ENCODE results near the gene PRKCE.

Gene PRKCE

DNA sequence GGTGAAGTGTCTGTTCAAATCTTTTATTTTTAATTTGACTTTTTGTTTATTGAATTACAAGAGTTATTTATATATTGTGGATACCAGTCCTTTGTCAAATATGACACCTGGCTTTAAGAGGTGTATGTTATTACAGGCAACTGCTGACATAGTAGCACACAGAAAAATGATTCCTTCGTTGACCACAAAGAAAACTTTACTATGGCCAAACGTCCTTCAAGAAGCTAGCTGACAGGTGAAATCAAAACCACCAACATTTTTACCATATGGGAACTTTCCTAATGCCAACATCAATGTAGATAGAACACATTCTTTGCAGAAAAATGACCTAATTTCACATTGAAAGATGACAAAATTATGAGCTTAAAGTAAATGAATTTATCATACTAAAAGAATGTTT is 34.0 kb upstream of the PRKCE start:
- no peak overlapping the region for H3K4me3 ChIP-seq (replicated peaks in 1 of 2; ENCODE audit: low read depth in 2 of 2, low read length in 2 of 2)
- TF ChIP-seq, protein P1, sequence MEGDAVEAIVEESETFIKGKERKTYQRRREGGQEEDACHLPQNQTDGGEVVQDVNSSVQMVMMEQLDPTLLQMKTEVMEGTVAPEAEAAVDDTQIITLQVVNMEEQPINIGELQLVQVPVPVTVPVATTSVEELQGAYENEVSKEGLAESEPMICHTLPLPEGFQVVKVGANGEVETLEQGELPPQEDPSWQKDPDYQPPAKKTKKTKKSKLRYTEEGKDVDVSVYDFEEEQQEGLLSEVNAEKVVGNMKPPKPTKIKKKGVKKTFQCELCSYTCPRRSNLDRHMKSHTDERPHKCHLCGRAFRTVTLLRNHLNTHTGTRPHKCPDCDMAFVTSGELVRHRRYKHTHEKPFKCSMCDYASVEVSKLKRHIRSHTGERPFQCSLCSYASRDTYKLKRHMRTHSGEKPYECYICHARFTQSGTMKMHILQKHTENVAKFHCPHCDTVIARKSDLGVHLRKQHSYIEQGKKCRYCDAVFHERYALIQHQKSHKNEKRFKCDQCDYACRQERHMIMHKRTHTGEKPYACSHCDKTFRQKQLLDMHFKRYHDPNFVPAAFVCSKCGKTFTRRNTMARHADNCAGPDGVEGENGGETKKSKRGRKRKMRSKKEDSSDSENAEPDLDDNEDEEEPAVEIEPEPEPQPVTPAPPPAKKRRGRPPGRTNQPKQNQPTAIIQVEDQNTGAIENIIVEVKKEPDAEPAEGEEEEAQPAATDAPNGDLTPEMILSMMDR (IDR thresholded peaks at IDR 0.05; ENCODE audit: low read depth, low read length): no peak

DNA sequence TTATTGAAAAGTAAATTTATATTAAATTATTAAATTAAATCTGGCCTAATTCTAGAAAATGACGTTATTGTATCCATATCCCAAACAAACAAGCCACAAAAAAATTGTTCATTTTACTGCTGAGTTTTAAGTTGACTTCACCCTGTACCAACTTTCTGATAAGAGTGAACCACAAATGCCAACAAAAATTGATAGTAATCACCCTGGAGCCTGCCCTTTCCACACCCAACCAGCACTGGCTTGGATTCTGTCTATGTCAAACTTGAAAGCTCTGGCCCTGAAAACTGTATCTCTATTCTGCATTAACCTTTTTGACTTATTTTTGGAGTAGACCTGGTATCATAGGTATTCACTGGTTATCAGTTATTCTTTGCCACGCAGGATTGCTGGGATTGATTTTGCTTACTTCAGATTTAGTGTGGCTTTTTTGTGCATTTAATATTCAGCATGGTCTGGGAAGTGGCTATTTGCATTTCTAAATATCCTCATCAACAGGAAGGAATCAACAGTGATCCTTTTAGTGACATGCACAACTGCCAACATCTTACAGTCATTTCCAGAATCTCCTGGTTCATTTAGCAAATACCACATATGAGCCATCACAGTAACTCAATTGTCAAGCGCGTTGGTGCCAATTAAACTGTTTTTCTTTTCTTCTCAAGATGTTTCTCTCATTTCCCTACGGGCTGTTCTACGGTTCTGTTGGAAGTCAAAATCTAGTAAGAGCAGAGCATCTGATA is 29.0 kb upstream of the PRKCE start:
- TF ChIP-seq, protein P1 (IDR thresholded peaks at IDR 0.05; ENCODE audit: low read depth, low read length): no peak
- DNase-seq (ENCODE audit: low read depth in 2 of 2): no peak
- H3K4me3 ChIP-seq (replicated peaks in 1 of 2; ENCODE audit: low read depth in 2 of 2, low read length in 2 of 2): no peak overlapping the region

More for the DNA sequence above, 34.0 kb upstream of the PRKCE start:
- DNase-seq (ENCODE audit: low read depth in 2 of 2): no peak

DNA sequence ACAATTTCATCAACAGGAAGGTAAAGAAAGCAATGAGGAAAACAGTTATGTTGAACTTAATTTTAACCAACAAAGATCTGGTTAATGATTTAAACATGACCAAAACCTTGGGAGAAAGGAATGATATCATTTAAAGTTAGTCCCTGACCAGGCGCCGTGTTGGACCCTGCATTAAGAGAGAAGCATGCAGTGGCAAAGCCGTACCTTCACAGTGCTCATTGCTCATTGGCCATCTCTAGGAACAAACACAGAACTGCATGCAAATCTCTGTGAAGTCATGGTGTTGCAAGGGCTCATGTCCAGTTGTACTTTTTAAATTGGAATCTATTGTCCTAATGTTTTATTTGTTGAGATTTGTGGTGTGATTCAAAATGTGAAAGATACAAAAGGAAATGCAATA is 28.4 kb upstream of the PRKCE start:
- no peak for DNase-seq (ENCODE audit: low read depth in 2 of 2)
- H3K4me3 ChIP-seq (replicated peaks in 1 of 2; ENCODE audit: low read depth in 2 of 2, low read length in 2 of 2): no peak overlapping the region
- TF ChIP-seq, protein P1 (IDR thresholded peaks at IDR 0.05; ENCODE audit: low read depth, low read length): no peak

DNA sequence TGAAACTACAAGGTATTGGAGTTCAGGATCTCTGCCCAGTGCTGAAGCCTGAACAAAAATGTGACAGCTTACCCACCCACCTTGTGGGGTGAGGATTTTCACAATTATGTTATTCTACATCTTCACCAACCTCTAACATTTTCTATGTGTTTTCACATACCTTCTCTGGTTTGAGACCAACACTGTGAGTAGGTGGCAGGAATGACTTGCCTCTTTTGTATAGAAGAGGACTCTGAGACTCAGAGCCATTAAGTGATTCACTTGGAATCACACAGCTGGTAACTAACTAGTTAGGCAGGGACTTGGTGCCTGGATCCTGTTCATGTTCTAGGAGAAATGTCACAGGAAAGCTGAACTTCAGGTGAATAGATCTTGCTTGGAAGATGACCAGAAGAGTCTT is 25.7 kb upstream of the PRKCE start:
- DNase-seq (ENCODE audit: low read depth in 2 of 2): no peak
- TF ChIP-seq, protein P1 (IDR thresholded peaks at IDR 0.05; ENCODE audit: low read depth, low read length): no peak
- no peak overlapping the region for H3K4me3 ChIP-seq (replicated peaks in 1 of 2; ENCODE audit: low read depth in 2 of 2, low read length in 2 of 2)

DNA sequence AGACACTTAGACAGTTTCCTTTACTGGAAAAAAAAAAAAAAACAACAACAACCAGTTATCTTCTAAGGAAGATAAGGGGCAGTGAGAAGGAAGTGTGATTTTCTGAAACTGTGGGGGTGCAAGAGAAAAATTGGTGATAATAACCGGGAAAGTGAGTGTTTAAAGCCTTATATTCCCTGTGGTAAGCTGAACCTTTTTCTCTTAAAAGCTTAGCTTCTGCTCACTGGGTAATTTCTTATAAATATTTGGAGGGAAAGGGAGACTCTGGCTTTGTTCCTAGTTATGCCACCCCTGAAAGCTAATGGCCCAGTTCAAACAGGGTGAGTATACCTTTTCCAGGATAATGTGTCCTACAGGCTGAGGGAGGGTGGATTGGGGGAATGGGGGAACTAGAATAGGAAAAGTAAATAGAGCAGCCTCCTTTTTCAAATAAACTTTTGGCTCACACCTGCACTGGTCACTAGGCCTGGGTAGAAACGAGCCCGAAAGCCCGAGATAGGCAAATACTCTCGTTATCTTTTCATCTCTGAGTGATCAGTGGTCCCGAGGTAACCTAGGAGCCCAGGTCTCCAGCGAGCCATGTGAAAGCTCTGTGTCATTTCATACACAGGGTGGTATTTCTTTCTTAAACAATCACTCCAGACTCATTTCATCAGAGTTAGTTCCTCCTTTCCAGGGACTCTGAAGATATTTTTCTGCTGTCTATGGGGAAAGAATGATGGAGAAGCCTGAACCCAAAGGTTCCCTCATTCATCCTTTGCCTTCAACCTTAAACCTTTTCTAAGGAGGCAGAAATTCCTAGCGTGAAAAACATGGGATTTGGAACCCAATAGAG is 24.9 kb upstream of the PRKCE start:
- TF ChIP-seq, protein P1 (IDR thresholded peaks at IDR 0.05; ENCODE audit: low read depth, low read length): no peak
- H3K4me3 ChIP-seq (replicated peaks in 1 of 2; ENCODE audit: low read depth in 2 of 2, low read length in 2 of 2): no peak overlapping the region
- no peak for DNase-seq (ENCODE audit: low read depth in 2 of 2)

- DNase-seq (ENCODE audit: low read depth in 2 of 2): peak; percentile 20 to 32
- no peak overlapping the region for H3K4me3 ChIP-seq (replicated peaks in 1 of 2; ENCODE audit: low read depth in 2 of 2, low read length in 2 of 2)
- TF ChIP-seq, protein P1 (IDR thresholded peaks at IDR 0.05; ENCODE audit: low read depth, low read length): no peak
These were observed 23.6 kb upstream of the PRKCE start for GRCh38 chr2:45627911-45628310.
